ENCODE measurements around the gene THOP1. TPM values are rescaled to one million over a fixed set of nuclear protein-coding genes. Genes with fewer than 3 reads are reported as not detected.

The THOP1 gene
- total RNA-seq, 1 donor from 2014 or later, result 105 TPM

GRCh38 chr19:2803486-2804155, 18.3 kb downstream of the THOP1 start:
- no peak overlapping the region for H3K4me3 ChIP-seq
- H3K27ac ChIP-seq, result no peak overlapping the region
- peaks cover 12% of the 10 kb centered on the region for H3K36me3 Mint-ChIP-seq
- no peaks in the 10 kb centered on the region for H3K9me3 ChIP-seq (ENCODE audit: low read depth)
- DNase-seq (ENCODE audit: low spot score), result no peak
- no peaks in the 10 kb centered on the region for H3K4me1 Mint-ChIP-seq
- H3K79me2 ChIP-seq (ENCODE audit: low read depth), result no peaks in the 10 kb centered on the region
- H3K4me3 Mint-ChIP-seq, result no peak overlapping the region
- H2AFZ ChIP-seq (replicated peaks), result no peak overlapping the region
- no peaks in the 10 kb centered on the region for H3K4me1 ChIP-seq
- peaks cover 12% of the 10 kb centered on the region for H4K20me1 ChIP-seq (ENCODE audit: low read depth)
- H3K27ac Mint-ChIP-seq, result no peak overlapping the region
- no peak overlapping the region for H3K9ac ChIP-seq
- H3K9me3 Mint-ChIP-seq, result no peaks in the 10 kb centered on the region
- H3K36me3 ChIP-seq, result no peaks in the 10 kb centered on the region
- TF ChIP-seq EZH2 (IDR thresholded peaks at IDR 0.05) (no peak), CTCF (IDR thresholded peaks at IDR 0.05) (no peak), EZH2phosphoT487 (IDR thresholded peaks at IDR 0.05) (no peak)
- no peaks in the 10 kb centered on the region for H3K27me3 ChIP-seq
- H3K4me2 ChIP-seq, result no peak overlapping the region
- peaks cover 3% of the 10 kb centered on the region for H3K27me3 Mint-ChIP-seq (ENCODE audit: insufficient read depth, low read depth)
- no peaks in the 10 kb centered on the region for H3F3A ChIP-seq (ENCODE audit: low read depth)

- H3K4me3 Mint-ChIP-seq, result no peak overlapping the region
- no peaks in the 10 kb centered on the region for H3K4me1 Mint-ChIP-seq
- H3K9me3 Mint-ChIP-seq, result no peaks in the 10 kb centered on the region
- Histone ChIP-seq H3K4me3 (no peak overlapping the region), H3K36me3 (no peaks in the 10 kb centered on the region), H3K79me2 (ENCODE audit: low read depth) (no peaks in the 10 kb centered on the region), H3K9ac (no peak overlapping the region), H3K9me3 (ENCODE audit: low read depth) (no peaks in the 10 kb centered on the region), H3F3A (ENCODE audit: low read depth) (no peaks in the 10 kb centered on the region), H4K20me1 (ENCODE audit: low read depth) (peaks cover 12% of the 10 kb centered on the region), H2AFZ (replicated peaks) (no peak overlapping the region), H3K27ac (no peak overlapping the region), H3K4me2 (no peak overlapping the region), H3K27me3 (no peaks in the 10 kb centered on the region), H3K4me1 (no peaks in the 10 kb centered on the region)
- TF ChIP-seq CTCF (IDR thresholded peaks at IDR 0.05), result no peak
- no peak for TF ChIP-seq EZH2 (IDR thresholded peaks at IDR 0.05)
- no peak for TF ChIP-seq EZH2phosphoT487 (IDR thresholded peaks at IDR 0.05)
- H3K36me3 Mint-ChIP-seq, result peaks cover 17% of the 10 kb centered on the region
- peaks cover 4% of the 10 kb centered on the region for H3K27me3 Mint-ChIP-seq (ENCODE audit: insufficient read depth, low read depth)
- no peak overlapping the region for H3K27ac Mint-ChIP-seq
- no peak for DNase-seq (ENCODE audit: low spot score)
Measured at GRCh38 chr19:2804156-2805004, 19.1 kb downstream of the THOP1 start.

DNA sequence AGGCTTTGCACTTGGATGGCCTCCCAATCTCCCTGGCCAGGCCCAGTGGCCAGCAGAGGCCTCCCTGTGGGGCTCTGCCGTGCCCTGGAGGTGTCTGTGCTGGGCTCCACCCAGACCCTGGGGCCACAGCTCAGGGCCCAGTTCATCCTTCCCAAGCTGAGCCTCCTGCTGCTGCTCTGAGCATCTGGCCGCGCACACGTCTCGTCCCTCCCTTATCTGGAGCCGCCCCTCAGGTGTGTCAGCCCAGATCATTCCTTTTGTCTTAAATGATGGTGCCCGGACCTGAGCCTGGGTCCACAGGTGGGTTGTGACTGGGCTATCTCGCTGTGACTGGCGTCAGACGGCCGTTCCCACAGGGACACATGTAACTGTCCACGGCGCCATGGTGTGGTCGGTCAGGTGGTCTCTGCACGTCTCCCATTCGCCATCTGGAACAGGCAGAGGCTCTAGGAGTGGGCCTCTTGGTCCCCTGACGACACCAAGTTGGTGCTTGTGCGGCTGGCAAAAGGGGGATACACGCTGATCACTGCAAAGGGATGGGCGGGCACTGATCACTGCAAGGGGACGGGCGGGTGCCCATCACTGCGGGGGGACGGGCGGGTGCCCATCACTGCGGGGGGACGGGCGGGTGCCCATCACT, 20.1 kb downstream of the THOP1 start:
- H2AFZ ChIP-seq (replicated peaks), result no peak overlapping the region
- DNase-seq (ENCODE audit: low spot score), result no peak
- no peak overlapping the region for H3K9ac ChIP-seq
- Mint-ChIP-seq H3K4me3 (peak overlapping the region; percentile 55), H3K4me1 (no peaks in the 10 kb centered on the region), H3K36me3 (peaks cover 17% of the 10 kb centered on the region), H3K27ac (no peak overlapping the region), H3K27me3 (ENCODE audit: insufficient read depth, low read depth) (peaks cover 4% of the 10 kb centered on the region), H3K9me3 (no peaks in the 10 kb centered on the region)
- no peaks in the 10 kb centered on the region for H3F3A ChIP-seq (ENCODE audit: low read depth)
- no peaks in the 10 kb centered on the region for H3K36me3 ChIP-seq
- no peaks in the 10 kb centered on the region for H3K27me3 ChIP-seq
- H3K27ac ChIP-seq, result no peak overlapping the region
- no peak for TF ChIP-seq EZH2phosphoT487 (IDR thresholded peaks at IDR 0.05)
- TF ChIP-seq EZH2 (IDR thresholded peaks at IDR 0.05), result no peak
- TF ChIP-seq CTCF (IDR thresholded peaks at IDR 0.05), result no peak
- no peaks in the 10 kb centered on the region for H3K9me3 ChIP-seq (ENCODE audit: low read depth)
- H4K20me1 ChIP-seq (ENCODE audit: low read depth), result peaks cover 12% of the 10 kb centered on the region
- no peaks in the 10 kb centered on the region for H3K4me1 ChIP-seq
- H3K4me2 ChIP-seq, result no peak overlapping the region
- H3K4me3 ChIP-seq, result no peak overlapping the region
- no peaks in the 10 kb centered on the region for H3K79me2 ChIP-seq (ENCODE audit: low read depth)

Data from neural progenitor cell (in vitro differentiated cells).